HG03108 (cell line): ENCODE measurements around the gene TPRX1.
A peak's percentile ranks its signal among the peaks of the same experiment; 100 is the strongest.
"Not testable (repeated sequence)": the region's sequence is repeated elsewhere in the genome, so short reads cannot be mapped to it uniquely, and the experiment has no call there.

Experiments
- ATAC-seq: cut with Tn5 transposase; IDR thresholded peaks from one replicate; pipeline ENCODE4 v1.9.1; 2021; ENCODE audit warnings: moderate library complexity; ENCODE audit not compliant: unreplicated experiment

Gene TPRX1

GRCh38 chr19:47803148-47803547, 1.2 kb downstream of the TPRX1 start:
- ATAC-seq = not testable (repeated sequence)

- no peak for ATAC-seq
These were observed 1.8 kb downstream of the TPRX1 start for GRCh38 chr19:47802521-47803043.

DNA sequence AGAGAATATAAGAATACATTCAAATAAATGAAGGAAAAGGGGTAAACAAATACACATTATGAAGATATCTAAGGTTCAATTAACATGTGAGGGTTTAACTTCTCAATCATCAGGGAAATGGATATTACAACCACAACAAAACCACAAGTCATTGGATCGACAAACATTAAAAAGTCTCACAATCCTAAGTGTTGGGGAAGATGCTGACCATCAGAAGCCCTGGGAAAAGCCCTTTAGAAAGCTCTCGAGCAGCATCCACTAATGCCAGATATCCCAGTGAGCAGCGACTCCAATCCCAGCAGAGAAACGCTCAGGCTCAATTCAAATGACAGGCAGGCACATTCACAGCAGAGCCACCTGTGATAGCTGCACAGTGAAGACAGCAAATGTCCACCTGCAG, 3.1 kb downstream of the TPRX1 start:
- no peak for ATAC-seq

DNA sequence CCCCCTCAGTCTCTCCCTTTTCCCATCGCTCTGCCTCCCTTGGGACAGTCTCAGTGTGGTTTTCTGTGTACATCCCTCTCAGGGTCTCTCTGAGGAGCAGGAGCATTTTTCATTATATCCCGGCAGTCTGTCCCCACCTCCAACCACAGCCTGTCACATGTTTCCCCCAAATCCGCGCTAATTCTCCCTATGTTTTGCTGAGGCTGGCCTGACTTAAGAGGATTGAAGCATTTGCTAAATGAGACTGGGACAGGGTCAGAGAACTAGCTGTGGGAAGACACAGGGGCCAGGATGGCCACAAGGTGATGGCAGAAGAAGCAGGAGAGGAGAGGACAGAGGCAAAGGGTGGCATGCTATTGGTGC, 5.5 kb downstream of the TPRX1 start:
- ATAC-seq = no peak

DNA sequence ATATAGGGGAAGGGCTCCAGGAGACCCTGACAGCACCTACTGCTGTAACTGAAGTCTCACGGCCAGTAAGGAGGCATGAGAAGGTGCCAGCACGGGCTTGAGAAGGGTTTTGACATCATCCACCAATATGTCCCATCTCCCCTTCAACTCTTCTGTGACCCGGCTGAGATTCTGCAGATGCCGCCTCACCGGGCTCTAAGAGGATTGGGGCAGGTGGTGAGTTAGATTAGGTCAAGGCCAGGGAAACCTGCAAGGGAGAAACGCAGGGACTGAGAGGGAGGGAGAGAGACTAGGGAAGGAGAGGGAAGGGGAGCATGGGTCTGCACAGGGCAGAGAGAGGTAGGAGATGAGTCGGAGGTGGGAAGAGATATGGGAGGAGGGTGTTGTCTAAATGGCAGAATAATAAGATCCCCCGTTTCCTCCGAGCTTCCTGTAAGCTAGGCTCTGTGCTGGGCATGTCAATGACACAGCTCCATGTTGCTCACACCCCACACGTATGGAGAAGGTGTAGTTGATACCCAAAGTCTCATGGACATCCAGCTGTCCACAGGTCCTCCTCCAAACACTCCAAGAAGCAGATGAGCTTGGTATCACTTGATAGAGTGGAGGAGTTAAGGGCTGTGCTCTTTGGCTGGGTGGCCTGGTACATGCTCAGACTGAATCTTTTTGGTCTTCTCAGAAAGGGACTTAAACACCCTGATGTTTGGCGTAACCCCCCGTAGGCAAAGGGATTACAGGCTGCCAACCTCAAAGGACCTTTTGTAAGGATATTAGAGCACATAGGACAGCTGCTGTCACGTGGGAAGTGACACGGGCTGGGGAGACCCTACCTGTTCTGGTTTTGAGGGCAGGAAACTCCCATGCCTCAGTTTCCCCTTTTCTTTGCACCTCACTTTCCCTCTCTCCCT, 6.1 kb downstream of the TPRX1 start:
- ATAC-seq = no peak

- ATAC-seq = no peak
These were observed 7.6 kb downstream of the TPRX1 start for GRCh38 chr19:47796785-47797184.

DNA sequence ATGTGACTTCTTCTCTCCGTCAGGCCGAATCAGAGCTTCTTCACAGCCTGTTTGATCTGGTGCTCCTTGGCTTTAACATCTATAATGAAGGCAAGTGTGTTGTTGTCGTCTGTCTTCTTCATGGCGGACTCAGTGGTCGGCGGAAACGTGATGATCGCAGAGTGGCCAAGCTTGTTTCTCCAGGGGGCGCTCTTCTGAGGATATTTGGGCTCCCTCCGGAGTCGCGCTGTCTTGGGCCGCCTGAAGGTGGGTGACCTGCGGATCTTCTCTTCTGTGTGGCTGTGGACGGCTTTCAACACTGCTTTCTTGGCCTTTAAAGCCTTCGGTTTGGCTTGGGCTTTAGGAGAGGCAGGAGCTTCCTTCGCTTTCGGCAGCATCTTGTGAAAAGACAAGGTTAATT, 9.8 kb downstream of the TPRX1 start:
- ATAC-seq = no peak

GRCh38 chr19:47792616-47793015, 11.7 kb downstream of the TPRX1 start:
- no peak for ATAC-seq

DNA sequence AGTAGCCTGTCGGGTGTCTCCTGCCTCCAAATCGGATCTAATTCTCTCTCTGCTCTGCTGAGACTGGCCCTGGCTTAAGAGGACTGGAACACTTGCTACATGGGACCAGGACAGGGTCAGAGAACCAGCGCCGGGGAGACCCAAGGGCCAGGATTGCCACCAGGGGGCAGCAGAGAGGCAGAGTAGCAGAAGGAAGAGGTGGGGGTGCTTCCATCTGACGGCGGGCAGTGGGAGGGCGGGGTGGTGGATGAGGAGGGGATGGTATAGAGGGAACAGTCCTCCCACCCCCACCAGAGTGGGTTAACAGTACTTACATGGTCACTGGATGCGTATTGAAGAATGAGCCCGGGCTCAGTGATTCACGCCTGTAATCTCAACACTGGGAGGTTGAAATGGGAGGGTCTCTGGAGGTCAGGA, 13.9 kb downstream of the TPRX1 start:
- ATAC-seq = no peak

DNA sequence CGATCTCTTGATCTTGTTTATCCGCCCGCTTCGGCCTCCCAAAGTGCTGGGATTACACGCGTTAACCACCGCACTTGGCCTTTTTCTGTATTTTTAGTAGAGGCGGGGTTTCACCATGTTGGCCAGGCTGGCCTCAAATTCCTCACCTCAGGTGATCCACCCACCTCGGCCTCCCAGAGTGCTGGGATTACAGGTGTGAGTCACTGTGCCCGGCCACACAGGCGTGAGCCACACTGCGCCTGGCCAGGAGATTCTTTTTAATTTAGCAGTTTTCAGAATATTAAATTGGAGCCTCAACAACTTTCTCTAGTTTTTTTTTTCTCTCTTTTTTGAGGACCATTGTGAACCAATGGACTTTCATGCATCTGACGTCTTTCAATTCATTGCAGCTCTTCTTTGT, 14.5 kb downstream of the TPRX1 start:
- ATAC-seq = not testable (repeated sequence)

DNA sequence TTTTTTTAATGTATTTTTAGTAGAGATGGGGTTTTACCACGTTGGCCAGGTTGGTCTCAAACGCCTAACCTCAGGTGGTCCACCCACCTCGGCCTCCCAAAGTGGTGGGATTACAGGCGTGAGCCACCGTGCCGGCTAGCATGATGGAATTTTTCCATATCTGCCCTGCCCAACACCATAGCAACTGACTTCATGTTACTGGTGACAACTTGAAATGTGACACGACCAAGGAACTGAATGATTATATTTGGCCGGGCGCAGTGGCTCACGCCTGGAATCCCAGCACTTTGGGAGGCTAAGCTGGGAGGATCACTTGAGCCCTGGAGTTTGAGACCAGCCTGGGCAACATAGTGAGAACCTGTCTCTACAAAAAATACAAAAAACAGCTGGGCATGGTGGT, 17.0 kb downstream of the TPRX1 start:
- not testable (repeated sequence) for ATAC-seq

- ATAC-seq = no peak
These were observed 17.8 kb downstream of the TPRX1 start for GRCh38 chr19:47786566-47786965.

- no peak for ATAC-seq
These were observed 22.6 kb downstream of the TPRX1 start for GRCh38 chr19:47781590-47782262.

- no peak for ATAC-seq
These were observed 24.2 kb downstream of the TPRX1 start for GRCh38 chr19:47780215-47780551.

GRCh38 chr19:47779524-47780214, 24.7 kb downstream of the TPRX1 start:
- ATAC-seq = no peak

- no peak for ATAC-seq
These were observed 25.4 kb downstream of the TPRX1 start for GRCh38 chr19:47778954-47779351.

- peak; percentile 88 for ATAC-seq
These were observed 26.1 kb downstream of the TPRX1 start, which contains the start of gene SELENOW for GRCh38 chr19:47778049-47778953. TSS of gene SELENOW (plus strand) at chr19:47778703. CDS start at chr19:47778786, 83 bp downstream.

GRCh38 chr19:47777245-47778048, 26.9 kb downstream of the TPRX1 start:
- not testable (repeated sequence) for ATAC-seq

GRCh38 chr19:47776568-47776967, 27.8 kb downstream of the TPRX1 start:
- ATAC-seq = no peak

- ATAC-seq = not testable (repeated sequence)
These were observed 33.1 kb downstream of the TPRX1 start for GRCh38 chr19:47771291-47771690.
